Stimulated activated CD8-positive, alpha-beta memory T cell treated with anti-CD3 and anti-CD28 coated beads, Interleukin-4, amount 100 ng/mL, for 4 hours (primary cell): ENCODE data around the gene WWOX.

Experiments used
- DNase-seq, 2 donors: peaks; one replicate each; pipeline ENCODE4 v3.0.0-alpha.2; 2020; ENCODE audit warnings: low read depth in 2 of 2, low spot score in 1 of 2

WWOX gene

DNA sequence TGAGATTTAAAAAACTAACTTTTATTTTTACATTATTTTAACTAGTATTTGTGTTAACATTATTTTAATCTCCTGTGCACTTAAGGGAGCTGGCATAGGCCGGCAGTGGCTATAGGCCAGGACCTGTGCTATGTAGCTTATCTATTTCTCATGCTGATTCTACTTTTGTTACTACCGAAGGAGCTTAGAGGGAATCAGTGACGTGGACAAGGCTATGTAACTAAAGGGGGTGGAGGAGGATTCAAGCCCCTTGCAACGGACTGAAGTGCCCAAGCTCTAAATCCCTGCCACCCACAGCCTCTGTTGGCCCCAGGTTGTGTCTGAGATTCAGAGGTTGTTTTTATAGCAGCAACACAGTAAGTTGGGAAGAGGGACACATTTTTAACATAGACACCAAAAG is 356.4 kb downstream of the WWOX start:
- no peak for DNase-seq

DNA sequence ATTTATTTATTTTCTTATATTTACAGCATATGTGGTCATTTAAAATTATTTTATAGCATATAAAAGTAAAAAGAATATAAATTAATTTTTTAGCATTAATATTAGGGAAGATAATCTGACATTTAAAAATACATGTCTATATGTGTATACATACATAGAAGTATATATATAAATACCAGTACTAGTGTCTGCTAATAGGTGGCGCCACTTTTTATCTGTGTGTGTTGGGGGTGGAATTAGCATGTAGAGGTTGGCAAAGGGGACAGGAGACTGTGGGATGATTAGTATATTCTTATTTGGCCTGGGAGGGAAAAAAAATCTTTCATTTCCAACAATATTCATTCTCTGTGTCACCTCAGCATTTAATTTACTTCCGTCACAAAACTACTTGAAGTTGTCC is 359.1 kb downstream of the WWOX start:
- no peak for DNase-seq

DNA sequence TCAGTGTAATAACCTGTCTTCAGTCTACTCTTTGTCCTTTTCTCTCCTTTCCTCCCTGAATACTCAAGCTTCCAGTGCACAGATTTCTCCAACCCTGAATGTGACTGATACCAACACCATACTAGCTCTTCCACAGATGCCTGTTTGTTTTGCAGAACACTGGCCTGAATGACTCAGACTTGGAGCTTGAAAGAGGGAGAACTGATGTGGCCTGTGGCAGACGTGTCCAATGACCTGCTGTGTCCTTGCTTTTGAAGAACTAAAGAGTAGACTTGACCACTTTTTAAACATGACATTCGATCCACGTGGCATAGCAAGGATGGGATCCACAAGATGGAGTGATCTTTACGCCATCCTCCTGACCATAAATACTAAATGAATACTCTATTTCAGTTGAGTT is 361.0 kb downstream of the WWOX start:
- DNase-seq, result no peak

DNA sequence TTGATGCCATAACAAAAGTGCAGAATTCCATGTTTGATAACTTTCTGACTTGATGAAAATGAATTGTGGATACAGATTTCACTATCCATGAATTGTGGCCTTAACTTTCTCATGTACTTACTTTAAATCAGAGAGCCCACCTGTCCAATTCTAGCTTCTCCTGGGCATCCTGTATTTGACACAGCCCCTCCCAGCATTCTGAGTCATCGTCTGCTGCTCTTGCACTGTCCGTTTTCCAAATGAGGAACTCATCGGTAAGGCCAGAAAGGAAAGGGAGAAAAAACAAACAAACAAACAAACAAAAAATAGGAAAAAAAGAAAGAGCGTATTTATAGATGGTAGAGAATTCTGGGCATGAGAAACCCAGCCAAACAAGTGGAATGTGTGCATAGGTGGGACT is 361.6 kb downstream of the WWOX start:
- no peak for DNase-seq

DNA sequence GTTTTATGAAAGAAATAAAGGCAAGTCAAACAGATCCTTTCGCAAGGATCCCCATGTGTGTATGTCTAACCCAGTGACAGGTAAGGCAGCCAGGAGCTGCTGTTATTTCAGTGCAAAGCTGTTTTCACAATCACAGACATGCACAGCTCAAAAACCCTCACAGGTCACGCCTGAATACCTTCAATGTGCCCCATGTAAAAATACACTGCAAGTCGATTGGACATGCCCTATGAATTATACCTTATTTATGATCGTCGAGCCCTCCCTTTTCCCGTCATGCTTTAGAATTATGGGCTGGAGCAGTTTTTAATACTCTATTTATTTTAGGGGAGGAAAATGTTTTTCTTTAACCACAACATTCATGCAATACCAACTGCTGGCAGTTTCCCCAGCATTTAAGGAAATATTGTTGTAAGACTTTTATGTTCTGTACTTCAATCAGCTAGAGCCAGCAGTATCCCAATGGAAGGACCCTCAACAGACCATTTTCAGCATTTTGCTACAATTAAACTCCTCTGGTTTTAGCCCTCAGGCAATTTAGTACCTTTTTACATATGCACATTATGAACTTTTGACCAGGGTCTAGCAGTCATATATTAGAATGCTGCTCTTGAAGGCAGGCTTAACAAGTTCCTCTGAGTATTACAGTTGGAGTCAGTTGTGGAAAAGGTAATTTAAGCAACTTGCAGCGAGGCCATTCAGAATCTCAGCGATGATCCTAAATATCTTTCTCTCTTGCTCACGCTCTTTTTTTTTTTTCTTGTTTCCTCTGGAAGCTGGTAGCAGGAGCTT is 362.2 kb downstream of the WWOX start:
- DNase-seq, result no peak

DNA sequence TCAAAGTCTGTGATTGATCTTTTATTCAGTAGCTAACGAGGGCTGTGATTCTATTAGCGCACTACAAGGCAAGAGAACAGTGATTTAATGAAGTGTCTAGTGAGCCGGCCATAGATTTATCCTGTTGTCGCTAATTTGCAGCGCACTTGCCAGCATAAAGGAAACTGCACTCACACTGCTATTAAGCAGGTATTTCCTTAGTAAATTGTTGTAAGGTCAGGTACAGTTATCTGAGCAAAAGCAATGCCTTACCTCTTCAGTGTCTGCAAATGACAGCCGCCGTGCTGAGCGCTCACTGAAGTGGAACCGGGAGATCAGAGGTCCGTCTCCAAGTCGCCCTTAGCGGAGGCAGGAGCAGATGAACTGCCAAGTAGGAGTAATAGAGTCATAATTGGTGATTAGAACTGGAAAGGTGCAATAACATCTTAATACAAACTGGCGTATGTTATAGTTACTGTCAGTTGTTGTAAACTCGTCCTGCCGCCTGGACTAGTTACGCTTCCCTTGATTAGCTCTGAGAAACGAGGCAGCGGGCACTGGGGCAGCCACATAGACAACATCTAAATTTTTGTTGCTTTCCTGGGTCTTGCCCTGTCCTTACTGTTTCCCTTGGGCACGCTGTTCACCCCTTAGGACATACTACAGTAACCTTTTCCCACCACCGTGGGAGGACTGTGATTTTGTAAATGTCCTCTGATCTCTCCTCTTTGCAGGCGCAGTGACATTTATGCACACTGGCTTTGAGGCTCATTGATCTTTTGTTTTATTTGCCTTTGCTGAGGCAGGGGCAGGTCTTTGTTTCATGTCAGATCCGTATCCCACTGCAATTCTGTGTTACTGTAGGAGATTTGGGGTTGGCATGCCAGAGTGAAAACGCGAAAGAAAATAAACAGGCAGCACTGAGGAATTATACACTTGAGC is 363.1 kb downstream of the WWOX start:
- DNase-seq, result no peak

DNA sequence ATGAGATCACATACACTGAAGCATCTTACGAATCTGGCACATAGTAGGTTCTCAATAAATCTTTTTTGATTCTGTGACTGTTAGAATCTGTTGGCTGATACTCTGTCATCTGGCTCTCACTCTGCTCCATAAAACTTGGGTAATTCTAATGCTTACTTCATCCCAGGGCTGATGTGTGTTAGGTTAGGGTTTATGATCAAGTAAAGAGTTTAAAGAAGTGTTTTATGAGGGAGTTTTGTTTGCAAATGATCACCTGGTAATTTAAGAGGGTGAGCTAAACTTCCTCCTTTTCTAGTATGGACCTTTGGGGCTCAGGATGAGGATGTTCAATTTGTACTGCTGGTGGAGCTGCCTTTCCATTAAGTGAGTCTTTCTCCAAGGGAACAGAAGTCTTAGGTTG is 364.1 kb downstream of the WWOX start:
- no peak for DNase-seq

DNA sequence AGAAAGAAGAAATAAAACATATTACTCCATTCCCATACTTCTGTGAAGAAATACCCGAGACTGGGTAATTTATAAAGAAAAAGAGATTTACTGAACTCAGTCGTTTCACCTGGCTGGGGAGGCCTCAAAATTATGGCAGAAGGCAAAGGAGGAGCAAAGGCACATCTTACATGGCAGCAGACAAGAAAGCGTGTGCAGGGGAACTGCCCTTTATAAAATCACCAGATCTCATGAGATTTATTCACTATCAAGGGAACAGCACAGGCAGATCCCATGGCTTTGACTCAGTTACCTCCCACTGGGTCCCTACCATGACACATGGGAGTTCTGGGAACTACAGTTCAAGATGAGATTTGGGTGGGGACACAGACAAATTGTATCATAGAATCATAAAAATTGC is 365.4 kb downstream of the WWOX start:
- no peak for DNase-seq

DNA sequence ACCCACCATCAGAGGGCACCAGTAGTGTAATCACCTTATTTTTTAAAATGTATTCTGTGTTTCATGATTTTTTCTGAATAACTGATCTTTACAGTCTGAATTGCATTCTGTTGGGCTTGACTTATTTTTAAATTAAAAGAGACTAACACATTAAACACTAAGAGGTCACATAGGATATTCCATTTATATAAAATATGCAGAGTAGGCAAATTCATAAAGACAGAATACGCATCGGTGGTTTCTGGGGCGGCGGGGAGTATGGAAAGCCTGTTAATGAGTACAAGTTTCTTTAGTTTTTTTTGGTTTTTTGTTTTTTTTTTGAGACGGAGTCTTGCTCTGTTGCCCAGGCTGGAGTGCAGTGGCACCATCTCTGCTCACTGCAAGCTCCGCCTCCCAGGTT is 366.3 kb downstream of the WWOX start:
- no peak for DNase-seq

DNA sequence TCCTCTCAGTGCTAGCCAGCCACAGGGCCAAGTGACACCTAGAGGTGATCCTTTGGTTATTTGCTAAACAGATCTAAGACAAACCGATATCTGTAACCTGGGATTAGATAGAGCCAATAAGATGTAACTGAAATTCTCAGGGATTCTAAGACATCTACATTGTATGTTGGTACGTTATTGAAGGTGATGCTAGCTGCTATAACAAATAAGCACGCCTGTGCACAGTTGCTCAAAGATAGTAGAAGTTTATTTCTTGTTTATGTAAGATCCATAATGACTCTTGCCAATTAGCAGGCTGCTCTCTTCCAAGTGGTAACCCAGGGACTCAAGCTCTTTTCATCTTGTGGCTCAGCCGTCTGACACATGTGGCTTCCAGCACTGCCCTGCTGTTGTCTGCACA is 370.3 kb downstream of the WWOX start:
- no peak for DNase-seq

DNA sequence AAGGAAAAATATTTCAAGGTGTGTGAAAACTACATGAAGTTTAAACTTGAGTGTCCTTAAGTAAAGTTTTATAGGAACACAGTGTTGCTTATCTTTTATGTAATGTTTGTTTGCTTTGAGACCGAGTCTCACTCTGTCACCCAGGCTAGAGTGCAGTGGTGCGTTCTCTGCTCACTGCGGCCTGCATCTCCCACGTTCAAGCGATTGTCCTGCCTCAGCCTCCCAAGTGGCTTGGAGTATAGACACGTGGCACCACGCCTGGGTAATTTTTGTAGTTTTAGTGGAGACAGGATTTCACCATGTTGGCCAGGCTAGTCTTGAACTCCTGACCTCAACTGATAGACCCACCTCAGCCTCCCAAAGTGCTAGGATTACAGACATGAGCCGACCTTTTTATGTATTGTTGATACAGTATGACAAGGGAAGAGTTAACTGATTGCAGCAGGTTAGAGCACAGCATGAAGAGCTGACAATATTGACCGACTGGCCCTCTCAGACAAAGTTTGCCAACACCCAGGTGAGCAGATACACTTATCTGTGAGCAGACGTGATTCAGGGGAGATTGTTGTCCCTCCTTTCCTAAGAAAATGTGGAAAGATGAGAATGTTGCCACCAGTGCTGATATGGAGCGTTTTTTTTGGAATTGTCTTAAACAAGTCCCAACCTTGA is 373.7 kb downstream of the WWOX start:
- DNase-seq, result no peak

DNA sequence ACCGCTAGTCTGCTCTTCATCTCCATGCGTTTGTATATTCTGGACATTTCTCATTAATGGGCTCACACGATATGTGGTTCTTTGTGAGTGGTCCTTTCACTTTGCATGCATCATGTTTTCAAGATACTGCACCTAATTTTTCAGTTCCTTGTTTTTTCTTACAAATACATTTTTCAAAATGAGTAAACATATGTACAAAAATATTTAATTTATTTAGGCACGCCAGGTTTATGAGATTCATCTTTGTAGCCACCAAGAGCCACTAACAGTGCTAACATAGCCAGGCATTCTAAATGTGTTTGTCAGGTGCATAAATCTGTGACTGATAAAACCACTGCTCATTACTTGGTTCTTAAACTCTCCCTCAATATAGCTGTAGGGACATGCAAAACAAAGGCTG is 375.3 kb downstream of the WWOX start:
- no peak for DNase-seq

DNA sequence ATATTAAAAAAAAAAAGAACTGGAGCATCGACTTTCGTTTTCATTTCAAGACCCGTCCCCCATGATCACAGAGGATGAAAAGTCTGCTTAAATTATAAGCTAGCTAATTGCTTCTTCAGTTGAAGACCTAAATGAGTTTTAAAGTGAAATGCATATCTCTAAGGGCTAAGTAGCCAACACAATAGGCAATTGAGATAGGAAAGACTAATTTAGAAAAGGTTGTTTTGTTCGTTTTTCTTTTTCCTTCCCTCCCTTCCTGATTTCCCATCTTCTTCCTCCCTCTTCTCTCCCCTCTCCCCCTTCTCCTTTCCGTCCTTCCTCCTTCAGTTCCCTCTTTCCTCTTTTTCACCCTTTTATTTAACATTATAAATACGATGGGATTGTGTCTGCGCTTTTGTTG is 377.2 kb downstream of the WWOX start:
- no peak for DNase-seq

DNA sequence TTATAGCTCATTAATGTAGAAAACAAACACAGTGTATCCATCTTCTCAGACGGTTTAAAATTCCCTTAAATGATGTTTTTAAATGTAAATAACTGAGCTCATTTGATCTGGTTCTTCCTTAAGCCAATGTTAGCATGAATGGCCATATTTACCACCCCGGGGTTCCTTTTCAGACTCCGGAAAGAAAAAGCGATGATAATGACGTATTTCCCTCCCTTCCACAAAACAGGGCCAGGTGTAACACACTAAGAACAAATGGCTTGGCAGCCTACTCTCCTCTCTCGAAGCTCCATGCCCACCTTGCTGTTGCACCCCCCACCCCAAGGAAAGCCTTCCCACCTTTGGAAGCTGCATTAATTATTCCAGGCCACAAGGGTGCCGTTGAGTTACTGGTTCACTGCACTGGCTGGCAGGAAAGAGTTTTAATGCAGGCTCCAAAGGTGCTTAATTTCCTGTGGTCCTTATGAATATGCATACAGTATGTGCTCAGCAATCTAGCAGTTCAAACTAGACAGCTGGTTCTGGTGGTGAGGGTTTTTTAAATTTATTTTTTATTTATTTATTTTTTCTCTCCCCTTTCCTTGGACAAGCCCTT is 378.9 kb downstream of the WWOX start:
- no peak for DNase-seq

DNA sequence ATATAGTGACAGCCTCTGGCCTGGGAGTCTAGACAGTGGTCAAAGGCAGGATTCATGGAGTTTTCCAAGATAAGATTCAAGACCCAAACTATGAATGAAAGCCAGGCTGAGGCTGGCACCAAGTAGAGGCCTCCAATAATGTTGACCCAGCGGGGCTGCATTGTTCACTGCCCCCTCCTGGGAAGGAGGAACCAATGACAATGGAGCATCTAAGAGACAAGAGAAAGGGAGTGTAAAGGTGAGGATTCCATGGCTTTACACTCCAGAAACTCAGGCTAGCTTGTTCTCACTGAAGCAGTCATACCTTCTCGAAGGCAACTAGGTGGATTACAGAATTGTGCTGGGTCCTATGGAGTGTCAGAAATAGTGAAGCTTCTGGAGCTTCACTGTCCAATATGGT is 380.3 kb downstream of the WWOX start:
- no peak for DNase-seq

DNA sequence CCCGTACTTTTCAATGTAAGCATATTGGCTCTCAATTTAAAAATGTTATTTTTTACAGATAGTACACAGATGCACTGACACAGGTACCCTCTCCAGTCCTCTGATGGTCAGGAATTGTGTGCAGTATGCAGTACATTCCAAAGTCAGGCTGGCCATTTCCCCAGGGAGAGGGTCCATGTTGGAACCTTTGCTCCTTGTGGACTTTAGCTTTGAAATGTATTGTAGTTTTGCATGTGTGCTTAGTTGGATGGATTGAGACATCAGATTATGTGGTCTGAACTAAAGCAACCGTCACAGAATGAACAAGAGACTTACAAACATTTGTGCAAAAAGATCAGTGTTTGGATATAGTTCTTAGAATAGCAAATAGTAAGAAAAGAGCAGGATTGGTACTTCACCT is 381.1 kb downstream of the WWOX start:
- DNase-seq, result no peak

DNA sequence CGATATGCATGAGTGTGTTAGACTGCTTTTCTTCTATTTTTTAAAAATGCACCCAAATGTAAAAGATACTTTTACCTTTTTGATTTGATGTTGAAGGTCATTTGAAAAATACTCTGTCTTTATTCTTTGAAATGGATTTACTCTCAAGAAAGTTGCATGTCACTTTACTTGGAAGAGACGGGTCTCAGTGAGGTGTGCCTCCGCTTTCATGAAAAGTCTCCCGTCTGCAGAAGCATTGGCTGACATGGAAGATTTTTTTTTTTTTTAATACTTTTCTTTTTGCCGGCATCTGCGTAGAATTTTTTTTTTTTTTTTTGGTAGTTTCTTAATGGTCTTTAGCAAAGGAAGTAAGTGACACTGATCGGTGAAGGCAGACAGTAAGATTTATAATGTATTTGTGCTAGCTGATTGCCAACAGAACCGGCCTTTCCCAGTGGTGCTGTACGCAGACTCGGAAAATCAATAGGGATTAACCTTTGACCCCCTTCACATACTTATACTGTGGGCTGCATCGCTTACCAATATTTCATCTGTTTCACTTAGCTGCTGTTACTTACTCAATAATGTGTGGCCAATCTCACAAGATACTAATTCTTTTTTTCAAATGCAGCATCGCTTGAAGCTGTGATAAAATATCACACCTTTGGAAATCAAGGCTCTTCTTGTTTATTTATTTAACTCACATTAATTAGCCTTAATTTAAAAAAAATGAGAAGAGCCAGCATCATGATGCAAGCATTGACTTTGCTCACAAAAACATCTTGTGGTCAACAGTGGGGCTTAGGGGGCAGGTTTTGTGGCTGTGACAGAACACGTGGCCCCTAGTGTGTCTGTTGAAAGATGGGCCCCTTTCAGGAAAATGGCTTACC is 383.9 kb downstream of the WWOX start:
- DNase-seq, result no peak

DNA sequence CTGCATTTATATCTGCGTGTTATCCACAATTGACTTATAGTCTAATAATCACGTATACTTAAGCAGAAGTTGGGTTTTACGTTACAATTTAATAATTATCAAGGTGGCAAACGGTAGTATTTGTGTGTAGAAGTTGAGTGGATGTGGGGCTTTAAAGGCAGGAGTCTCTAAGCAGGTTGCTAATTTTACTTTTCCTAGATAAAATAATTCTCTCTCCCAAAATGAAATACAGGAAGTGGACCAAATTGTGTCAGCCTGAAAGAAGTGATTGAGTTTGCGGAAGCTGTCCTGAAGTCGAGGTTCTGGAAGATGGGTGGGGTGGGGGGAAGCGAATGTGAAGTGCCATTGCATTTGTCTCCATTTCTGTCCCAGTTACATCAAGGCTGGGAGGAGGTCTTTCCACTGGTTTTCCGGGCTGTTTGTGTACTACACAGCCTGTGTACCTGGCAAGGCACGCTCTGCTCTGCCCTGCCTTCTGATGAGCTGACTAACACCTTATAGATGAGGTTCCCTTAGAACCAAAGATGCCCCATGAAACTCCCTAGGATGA is 385.1 kb downstream of the WWOX start:
- no peak for DNase-seq

DNA sequence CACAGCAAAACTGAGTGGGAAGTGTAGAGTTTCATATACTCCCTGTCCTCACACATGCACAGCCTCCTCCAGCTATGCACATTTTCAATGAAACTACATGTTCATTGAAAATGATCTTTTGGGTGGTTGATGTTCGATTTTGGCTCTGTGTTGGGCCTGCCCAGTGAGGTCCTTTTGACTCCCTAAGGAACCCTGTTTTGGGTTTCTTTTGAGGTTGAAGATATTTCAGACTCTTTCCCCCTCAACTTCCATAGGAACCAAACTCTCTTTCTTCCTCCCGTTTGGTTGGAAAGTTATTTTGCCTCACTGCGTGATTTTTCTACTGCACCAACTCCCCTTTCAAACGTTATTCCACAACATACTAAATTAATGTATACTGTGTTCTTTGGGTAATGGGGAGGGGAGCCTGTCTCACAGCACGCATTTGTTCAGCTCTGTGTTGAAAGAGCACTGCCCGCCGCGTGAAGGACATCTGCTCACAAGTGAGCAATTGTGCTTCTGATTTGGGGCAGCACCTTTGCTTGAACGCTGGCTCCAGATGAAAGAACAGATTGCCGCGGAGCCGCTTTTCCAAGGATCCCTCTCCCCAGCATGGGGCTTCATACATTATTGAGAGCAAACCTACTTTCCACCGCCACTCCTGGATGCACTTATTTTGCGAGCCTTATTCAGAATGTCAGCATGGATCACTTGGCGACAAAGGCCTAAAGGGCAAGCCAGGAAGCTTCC is 385.9 kb downstream of the WWOX start:
- DNase-seq, result no peak

DNA sequence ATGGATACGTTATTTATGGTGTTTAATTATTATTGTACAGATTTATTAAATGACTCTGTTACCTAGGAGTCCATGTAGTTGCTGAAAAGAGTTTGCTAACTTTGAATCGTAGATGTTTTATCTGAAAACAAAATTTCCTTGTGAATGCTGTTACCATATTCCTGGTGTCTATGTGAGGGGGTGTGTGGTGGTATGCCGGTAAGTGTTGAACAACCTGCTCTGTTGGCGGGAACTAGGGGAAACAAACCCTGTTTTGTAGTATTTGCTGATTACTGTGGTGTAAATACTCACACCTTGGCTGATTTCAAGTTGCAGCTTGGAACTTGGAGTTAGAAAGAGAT is 386.4 kb downstream of the WWOX start:
- DNase-seq, result no peak
